Measurements from ENCODE around the gene PRPH. TPM values are rescaled to one million over a fixed set of nuclear protein-coding genes. Genes with fewer than 3 reads are reported as not detected.
A peak's percentile ranks its signal among the peaks of the same experiment; 100 is the strongest.

PRPH gene
- total RNA-seq, 2 experiments from 2014 or later = not detected

- H3K4me2 ChIP-seq (ENCODE audit: low read length) = peak overlapping the region; percentile 54
- H3K9me3 ChIP-seq (ENCODE audit: low read length) = no peaks in the 10 kb centered on the region
- H3K4me3 ChIP-seq (ENCODE audit: low read depth, low read length, poor library complexity, severe bottlenecking) = peak overlapping the region; percentile 13
- no peak overlapping the region for H3K27ac ChIP-seq (ENCODE audit: low read depth, low read length, poor library complexity, severe bottlenecking)
- intact Hi-C loops (cut with micrococcal nuclease; ENCODE audit: unreplicated experiment) = loop anchor here (5.0 kb wide), 1 partner anchor 157 kb away; the partner anchor contains the start of gene TUBA1A
- ChIA-PET POLR2A (interaction anchor here (0.7 kb wide), 1 partner anchor 41 kb away, joined by 3 read pairs; no protein-coding TSS in a partner anchor), CTCF (ENCODE audit: unreplicated experiment) (no interaction called here)
- DNase-seq (ENCODE audit: low spot score) = no peak
- H3K36me3 ChIP-seq (ENCODE audit: insufficient read depth, low read length) = no peaks in the 10 kb centered on the region
- TF ChIP-seq EZH2phosphoT487 (IDR thresholded peaks at IDR 0.05; ENCODE audit: borderline replicate concordance, low read depth, low read length) (no peak), CTCF (conservative IDR thresholded peaks at IDR 0.05; ENCODE audit: low read length) (no peak)
- H2AFZ ChIP-seq (ENCODE audit: low read length) = no peak overlapping the region
- H3K9me2 ChIP-seq (ENCODE audit: insufficient read depth, low read length) = no peaks in the 10 kb centered on the region
- peaks cover 55% of the 10 kb centered on the region for H3K4me1 ChIP-seq (ENCODE audit: insufficient read depth, low read length, poor library complexity, severe bottlenecking)
- no peaks in the 10 kb centered on the region for H4K20me1 ChIP-seq (ENCODE audit: insufficient read depth, low read length)
- no TSS peak for BruUV-seq (replicated peaks)
- no peaks in the 10 kb centered on the region for H3K79me2 ChIP-seq (ENCODE audit: insufficient read depth, low read depth, low read length)
These were observed 49.6 kb downstream of the PRPH start for GRCh38 chr12:49344486-49345050.

DNA sequence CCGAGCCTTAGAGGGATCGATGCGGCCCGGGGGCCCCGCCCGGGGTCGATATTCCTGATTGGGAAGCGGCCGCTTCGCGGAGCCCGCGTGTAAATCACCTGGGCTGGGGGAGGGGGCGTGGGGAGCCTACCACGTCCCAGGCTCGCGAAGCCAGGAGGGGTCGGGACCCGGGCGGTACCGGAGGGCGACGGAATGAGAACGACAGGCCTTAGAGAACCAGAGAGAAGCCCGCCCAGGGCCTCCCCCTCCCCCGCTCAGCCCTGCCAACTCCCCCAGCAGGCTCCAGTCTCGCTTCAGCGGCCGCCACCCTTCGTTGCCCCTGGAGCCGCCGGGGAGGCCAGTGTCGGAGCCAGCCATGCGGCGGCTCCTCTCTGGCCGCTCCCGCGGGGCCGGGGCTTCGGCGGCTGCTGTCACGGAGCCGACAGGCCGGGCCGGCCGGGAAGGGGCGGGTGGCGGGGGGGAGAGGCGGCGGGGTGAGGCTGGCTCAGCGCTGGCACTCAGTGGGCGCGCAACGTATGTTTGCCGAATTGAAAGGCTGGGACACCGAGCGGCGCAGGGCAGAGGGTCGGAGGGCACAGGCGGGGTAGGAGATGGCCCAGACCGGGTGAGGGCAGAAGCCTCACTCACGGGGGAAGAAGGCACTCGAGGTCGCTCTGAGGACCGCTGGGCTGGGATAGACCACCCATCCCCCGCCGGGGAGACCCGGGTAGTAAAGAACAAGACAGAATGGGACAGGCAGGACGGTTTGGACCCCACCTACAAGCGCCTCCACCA, 50.3 kb downstream of the PRPH start:
- peak overlapping the region; percentile 88 for H3K4me2 ChIP-seq (ENCODE audit: low read length)
- peak; percentile 79 for DNase-seq (ENCODE audit: low spot score)

More for the DNA sequence above, 50.3 kb downstream of the PRPH start:
- Histone ChIP-seq H3K4me1 (ENCODE audit: insufficient read depth, low read length, poor library complexity, severe bottlenecking) (peaks cover 55% of the 10 kb centered on the region), H3K79me2 (ENCODE audit: insufficient read depth, low read depth, low read length) (no peaks in the 10 kb centered on the region), H3K36me3 (ENCODE audit: insufficient read depth, low read length) (no peaks in the 10 kb centered on the region), H2AFZ (ENCODE audit: low read length) (peak overlapping the region; percentile 58; the same call in 1 of the 2 replicates), H3K4me3 (ENCODE audit: low read depth, low read length, poor library complexity, severe bottlenecking) (peak overlapping the region; percentile 63), H3K27ac (ENCODE audit: low read depth, low read length, poor library complexity, severe bottlenecking) (no peak overlapping the region), H4K20me1 (ENCODE audit: insufficient read depth, low read length) (no peaks in the 10 kb centered on the region), H3K9me3 (ENCODE audit: low read length) (no peaks in the 10 kb centered on the region), H3K9me2 (ENCODE audit: insufficient read depth, low read length) (no peaks in the 10 kb centered on the region)
- TF ChIP-seq CTCF (conservative IDR thresholded peaks at IDR 0.05; ENCODE audit: low read length) = no peak
- TF ChIP-seq EZH2phosphoT487 (IDR thresholded peaks at IDR 0.05; ENCODE audit: borderline replicate concordance, low read depth, low read length) = no peak
- ChIA-PET CTCF (ENCODE audit: unreplicated experiment) (no interaction called here), POLR2A (no interaction called here)
- BruUV-seq (replicated peaks) = no TSS peak
- intact Hi-C loops (cut with micrococcal nuclease; ENCODE audit: unreplicated experiment) = loop anchor here (5.0 kb wide), 1 partner anchor 158 kb away; the partner anchor contains the start of gene TUBA1A

Measured in OCI-LY7 (cell line).